PC-3 (cell line): ENCODE measurements around the gene LUZP1. TPM values are rescaled to one million over a fixed set of nuclear protein-coding genes. Genes with fewer than 3 reads are reported as not detected.

Source experiments
- ATAC-seq: fragments of 200-7000 bp; cut with Tn5 transposase; 2 replicates; pipeline ENCODE4 v1.9.1; 2020; ENCODE audit warnings: mild to moderate bottlenecking, moderate library complexity
- BruUV-seq: library from RNA; stranded (reverse); fragments of 400-500 nt; replicated peaks from 2 replicates; lab custom pipeline; 2021; lab: Mats Ljungman, UMichigan
- CTCF ChIA-PET: fragments of 300-600 bp; sonication (Branson Sonifier 250); formaldehyde crosslinking; loops from one replicate; lab custom pipeline; 2022; ENCODE audit warnings: antibody characterized with exemption; lab: Charles Lee
- POLR2A ChIA-PET: fragments of 300-600 bp; sonication (Branson Sonifier 250); formaldehyde crosslinking; loops from one replicate; lab custom pipeline; 2022; ENCODE audit warnings: antibody characterized with exemption; ENCODE audit not compliant: unreplicated experiment; lab: Charles Lee
- DNase-seq: peaks from one replicate; pipeline ENCODE4 v3.0.0-alpha.2; 2015
- H2AFZ ChIP-seq: fragments of 300-600 bp; sonication (generic); 2 replicates; pipeline ENCODE4 v1.6.0; 2016; ENCODE audit warnings: antibody characterized with exemption, low read length
- H3F3A ChIP-seq: fragments of 300-600 bp; sonication (generic); one replicate; pipeline ENCODE4 v1.6.0; 2017; ENCODE audit warnings: antibody characterized with exemption, low read length, control low read depth, mild to moderate bottlenecking; ENCODE audit not compliant: unreplicated experiment
- H3K27ac ChIP-seq: fragments of 300-600 bp; sonication (generic); 2 replicates; pipeline ENCODE4 v1.5.1; 2016; ENCODE audit warnings: mild to moderate bottlenecking, low read length
- H3K27me3 ChIP-seq: fragments of 300-600 bp; sonication (generic); 2 replicates; pipeline ENCODE4 v1.6.1; 2016; ENCODE audit warnings: low read length, mixed read lengths
- H3K36me3 ChIP-seq: fragments of 300-600 bp; sonication (generic); 2 replicates; pipeline ENCODE4 v1.6.1; 2016; ENCODE audit warnings: low read depth, mixed run types, low read length, mixed read lengths
- H3K4me1 ChIP-seq: fragments of 300-600 bp; sonication (generic); 2 replicates; pipeline ENCODE4 v1.5.1; 2016; ENCODE audit warnings: low read length; ENCODE audit not compliant: insufficient read depth
- H3K4me2 ChIP-seq: fragments of 300-600 bp; sonication (generic); 2 replicates; pipeline ENCODE4 v1.6.0; 2016; ENCODE audit warnings: low read length
- H3K4me3 ChIP-seq: fragments of 300-600 bp; sonication (generic); 2 replicates; pipeline ENCODE4 v1.5.1; 2016; ENCODE audit warnings: mild to moderate bottlenecking, low read length, mixed read lengths
- H3K79me2 ChIP-seq: fragments of 300-600 bp; sonication (generic); 2 replicates; pipeline ENCODE4 v1.6.1; 2017; ENCODE audit warnings: low read length, mixed read lengths
- H3K9ac ChIP-seq: fragments of 300-600 bp; sonication (generic); 2 replicates; pipeline ENCODE4 v1.6.0; 2016; ENCODE audit warnings: mild to moderate bottlenecking, low read length
- H3K9me2 ChIP-seq: fragments of 300-600 bp; sonication (generic); replicated peaks from 2 replicates; pipeline ENCODE4 v1.6.1; 2016; ENCODE audit warnings: mixed run types, low read length, mixed read lengths
- H3K9me3 ChIP-seq: fragments of 300-600 bp; sonication (generic); 2 replicates; pipeline ENCODE4 v1.6.1; 2016; ENCODE audit warnings: low read length, mixed read lengths
- H4K20me1 ChIP-seq: fragments of 300-600 bp; sonication (generic); 2 replicates; pipeline ENCODE4 v1.6.1; 2016; ENCODE audit warnings: low read length, mixed read lengths
- CTCF ChIP-seq: fragments of 300-600 bp; sonication (generic); conservative IDR thresholded peaks from 2 replicates; pipeline ENCODE4 v1.5.1; 2017; ENCODE audit warnings: antibody characterized with exemption, low read depth, mild to moderate bottlenecking, low read length
- EZH2 ChIP-seq: fragments of 300-600 bp; sonication (generic); IDR thresholded peaks from one replicate; pipeline ENCODE4 v1.6.1; 2017; ENCODE audit warnings: antibody characterized with exemption, mild to moderate bottlenecking, low read length; ENCODE audit not compliant: unreplicated experiment
- EZH2phosphoT487 ChIP-seq: fragments of 300-600 bp; sonication (generic); IDR thresholded peaks from 2 replicates; pipeline ENCODE4 v1.6.1; 2018; ENCODE audit warnings: mild to moderate bottlenecking, antibody characterized with exemption, low read length, borderline replicate concordance
- intact Hi-C: fragments of 100-400 bp; cut with micrococcal nuclease; formaldehyde crosslinking; loops from 2 replicates; pipeline ENCODE4 v1.9.0; 2023
- total RNA-seq: library from RNA; depleted of rRNA; stranded (reverse); fragments of >200 nt; gene quantifications from 2 replicates; pipeline ENCODE4 v1.2.3, GENCODE V29; 2014

The LUZP1 gene
- total RNA-seq, 1 experiment from 2014 or later = 17.8 TPM

GRCh38 chr1:23214640-23215039 is 46.0 kb upstream of the LUZP1 start:
- H3K27me3 ChIP-seq = peaks cover 6% of the 10 kb centered on the region
- no peak overlapping the region for H2AFZ ChIP-seq
- BruUV-seq = no TSS peak
- H3K36me3 ChIP-seq = no peaks in the 10 kb centered on the region
- POLR2A ChIA-PET = no interaction called here
- DNase-seq = peak; percentile 17
- no peak overlapping the region for H3K4me2 ChIP-seq
- H3K4me3 ChIP-seq = no peak overlapping the region
- no peak overlapping the region for H3K27ac ChIP-seq
- ATAC-seq = no peak
- no peaks in the 10 kb centered on the region for H3K79me2 ChIP-seq
- intact Hi-C loops = no loop called here
- no peaks in the 10 kb centered on the region for H4K20me1 ChIP-seq
- no peaks in the 10 kb centered on the region for H3F3A ChIP-seq
- H3K9me3 ChIP-seq = no peaks in the 10 kb centered on the region
- peaks cover 23% of the 10 kb centered on the region for H3K4me1 ChIP-seq
- CTCF ChIA-PET = no interaction called here
- H3K9me2 ChIP-seq = no peaks in the 10 kb centered on the region
- H3K9ac ChIP-seq = no peak overlapping the region
- no peak for TF ChIP-seq CTCF

- Histone ChIP-seq H3K9me2 (no peaks in the 10 kb centered on the region), H4K20me1 (no peaks in the 10 kb centered on the region), H3K4me3 (no peak overlapping the region), H2AFZ (no peak overlapping the region), H3K27ac (no peak overlapping the region), H3K36me3 (no peaks in the 10 kb centered on the region), H3F3A (no peaks in the 10 kb centered on the region), H3K27me3 (no peaks in the 10 kb centered on the region), H3K79me2 (no peaks in the 10 kb centered on the region), H3K4me1 (peaks cover 23% of the 10 kb centered on the region), H3K9me3 (no peaks in the 10 kb centered on the region), H3K4me2 (no peak overlapping the region), H3K9ac (no peak overlapping the region)
- intact Hi-C loops = no loop called here
- no TSS peak for BruUV-seq
- ChIA-PET CTCF (no interaction called here), POLR2A (no interaction called here)
- no peak for TF ChIP-seq CTCF
- no peak for TF ChIP-seq EZH2
- no peak for TF ChIP-seq EZH2phosphoT487
- ATAC-seq = peak; percentile 18
- peak; percentile 39 for DNase-seq
Observed at GRCh38 chr1:23211955-23212354, 43.3 kb upstream of the LUZP1 start.

- no peaks in the 10 kb centered on the region for H3K36me3 ChIP-seq
- no peak; the same call in 1 of the 2 replicates for ATAC-seq
- H3K79me2 ChIP-seq = no peaks in the 10 kb centered on the region
- no peaks in the 10 kb centered on the region for H3K9me3 ChIP-seq
- peak; percentile 25 for DNase-seq
- BruUV-seq = no TSS peak
- H3K27ac ChIP-seq = no peak overlapping the region
- H3K4me1 ChIP-seq = peaks cover 23% of the 10 kb centered on the region
- intact Hi-C loops = no loop called here
- H2AFZ ChIP-seq = no peak overlapping the region
- no peaks in the 10 kb centered on the region for H3K27me3 ChIP-seq
- H3K4me2 ChIP-seq = no peak overlapping the region
- ChIA-PET POLR2A (no interaction called here), CTCF (no interaction called here)
- no peak overlapping the region for H3K9ac ChIP-seq
- H4K20me1 ChIP-seq = no peaks in the 10 kb centered on the region
- TF ChIP-seq EZH2 (no peak), CTCF (no peak), EZH2phosphoT487 (no peak)
- H3K9me2 ChIP-seq = no peaks in the 10 kb centered on the region
- no peak overlapping the region for H3K4me3 ChIP-seq
- no peaks in the 10 kb centered on the region for H3F3A ChIP-seq
Observed at GRCh38 chr1:23210963-23211362, 42.3 kb upstream of the LUZP1 start.
